Natural killer cell (primary cell): ENCODE results near the gene ANXA2R. TPM values are rescaled to one million over a fixed set of nuclear protein-coding genes. Genes with fewer than 3 reads are reported as not detected.

Source experiments
- ATAC-seq, 3 donors: fragments of 150-1000 bp in 2 of 3; fragments of 200-7000 bp in 1 of 3; cut with Tn5 transposase; 1 replicate in 1 of 3; 2 replicates in 2 of 3; pipeline ENCODE4 v1.10.0; 2021; ENCODE audit warnings: mild to moderate bottlenecking in 2 of 3, moderate library complexity in 2 of 3
- DNase-seq, 2 donors: peaks; one replicate each; pipeline versions ENCODE4 v3.0.0 to v3.0.0-alpha.2; 2013 to 2021; ENCODE audit warnings: mixed read lengths in 1 of 2
- H3K27ac ChIP-seq: one replicate; pipeline ENCODE4 v1.5.1; 2013; ENCODE audit warnings: mild to moderate bottlenecking, low read length
- H3K27me3 ChIP-seq: one replicate; pipeline ENCODE4 v1.6.1; 2013; ENCODE audit warnings: low read length; ENCODE audit not compliant: control insufficient read depth, insufficient read depth
- H3K36me3 ChIP-seq: one replicate; pipeline ENCODE4 v1.6.1; 2013; ENCODE audit warnings: low read length; ENCODE audit not compliant: control insufficient read depth, insufficient read depth
- H3K4me1 ChIP-seq: one replicate; pipeline ENCODE4 v1.6.1; 2013; ENCODE audit warnings: low read length; ENCODE audit not compliant: control insufficient read depth, insufficient read depth
- H3K4me3 ChIP-seq: one replicate; pipeline ENCODE4 v1.5.1; 2013; ENCODE audit warnings: low read length
- H3K9me3 ChIP-seq: one replicate; pipeline ENCODE4 v1.6.1; 2013; ENCODE audit warnings: low read length; ENCODE audit not compliant: control insufficient read depth, insufficient read depth
- H3K27ac Mint-ChIP-seq, 2 donors: one replicate each; pipeline ENCODE4 v1.8.0; 2022; ENCODE audit warnings: mild to moderate bottlenecking in 2 of 2, mixed read lengths in 2 of 2, moderate library complexity in 1 of 2
- H3K27me3 Mint-ChIP-seq, 2 donors: one replicate each; pipeline ENCODE4 v1.8.0; 2022; ENCODE audit warnings: low read depth in 2 of 2, mixed read lengths in 2 of 2
- H3K36me3 Mint-ChIP-seq: one replicate; pipeline ENCODE4 v1.8.0; 2022; ENCODE audit warnings: mixed read lengths
- H3K4me1 Mint-ChIP-seq, 2 donors: one replicate each; pipeline ENCODE4 v1.8.0; 2022; ENCODE audit warnings: mixed read lengths in 2 of 2
- H3K4me3 Mint-ChIP-seq: one replicate; pipeline ENCODE4 v1.8.0; 2022; ENCODE audit warnings: mild to moderate bottlenecking, moderate library complexity, mixed read lengths
- H3K9me3 Mint-ChIP-seq, 2 donors: one replicate each; pipeline ENCODE4 v1.8.0; 2022; ENCODE audit warnings: mixed read lengths in 2 of 2
- WGBS: methylation state at CpG from one replicate; pipeline ENCODE4 v1.1.7; 2013; ENCODE audit warnings: missing lambda C conversion rate; ENCODE audit not compliant: insufficient coverage; 5-methylcytosine and 5-hydroxymethylcytosine counted together
- intact Hi-C: fragments of 100-400 bp; cut with micrococcal nuclease; formaldehyde crosslinking; loops from one replicate; pipeline ENCODE4 v1.14.2; 2022
- total RNA-seq, 4 donors: library from RNA; stranded (reverse); fragments of 120-200 nt in 1 of 4; gene quantifications; one replicate each; pipeline versions ENCODE4 v1.2.3 to v1.2.4, GENCODE V29; 2013 to 2022
- TF ChIP-seq, protein P1 (sequence below): fragments of 200-600 bp; IDR thresholded peaks from one replicate; pipeline ENCODE4 v1.8.0; 2022; ENCODE audit warnings: antibody characterized with exemption

The ANXA2R gene
- total RNA-seq, 3 donors from 2014 or later (not counting 1 experiment from before 2014, with no cell fraction given), result 34.3 to 55.2 (median 38.0) TPM

DNA sequence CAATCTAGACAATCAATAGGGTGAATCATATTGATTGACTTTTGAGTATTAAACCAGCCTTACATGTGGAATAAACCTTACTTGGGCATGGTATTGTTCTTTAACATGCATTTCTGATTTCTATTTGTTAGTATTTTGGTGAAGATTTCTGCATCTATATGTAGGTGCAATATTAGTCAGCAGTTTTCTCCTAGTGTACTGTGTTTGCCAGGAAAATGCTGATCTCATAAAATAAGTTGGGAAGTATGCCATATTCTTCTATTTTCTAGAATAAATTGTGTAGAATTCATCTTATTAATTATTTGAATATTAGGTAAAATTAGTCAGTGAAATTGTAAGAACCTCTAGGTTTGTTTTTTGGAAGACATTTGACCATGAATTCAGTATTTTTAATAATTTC is 38.4 kb downstream of the ANXA2R start:
- Mint-ChIP-seq H3K27ac (no peak overlapping the region), H3K9me3 (no peaks in the 10 kb centered on the region), H3K36me3 (no peaks in the 10 kb centered on the region), H3K4me1 (peaks cover 8 to 12% of the 10 kb centered on the region in 2 donors), H3K27me3 (peaks cover 13 to 19% of the 10 kb centered on the region in 2 donors), H3K4me3 (no peak overlapping the region)
- intact Hi-C loops, result no loop called here
- Histone ChIP-seq H3K4me3 (no peak overlapping the region), H3K4me1 (peaks cover 8% of the 10 kb centered on the region), H3K9me3 (no peaks in the 10 kb centered on the region), H3K36me3 (no peaks in the 10 kb centered on the region), H3K27me3 (peaks cover 11% of the 10 kb centered on the region), H3K27ac (no peak overlapping the region)
- no peak for ATAC-seq
- TF ChIP-seq, protein P1, sequence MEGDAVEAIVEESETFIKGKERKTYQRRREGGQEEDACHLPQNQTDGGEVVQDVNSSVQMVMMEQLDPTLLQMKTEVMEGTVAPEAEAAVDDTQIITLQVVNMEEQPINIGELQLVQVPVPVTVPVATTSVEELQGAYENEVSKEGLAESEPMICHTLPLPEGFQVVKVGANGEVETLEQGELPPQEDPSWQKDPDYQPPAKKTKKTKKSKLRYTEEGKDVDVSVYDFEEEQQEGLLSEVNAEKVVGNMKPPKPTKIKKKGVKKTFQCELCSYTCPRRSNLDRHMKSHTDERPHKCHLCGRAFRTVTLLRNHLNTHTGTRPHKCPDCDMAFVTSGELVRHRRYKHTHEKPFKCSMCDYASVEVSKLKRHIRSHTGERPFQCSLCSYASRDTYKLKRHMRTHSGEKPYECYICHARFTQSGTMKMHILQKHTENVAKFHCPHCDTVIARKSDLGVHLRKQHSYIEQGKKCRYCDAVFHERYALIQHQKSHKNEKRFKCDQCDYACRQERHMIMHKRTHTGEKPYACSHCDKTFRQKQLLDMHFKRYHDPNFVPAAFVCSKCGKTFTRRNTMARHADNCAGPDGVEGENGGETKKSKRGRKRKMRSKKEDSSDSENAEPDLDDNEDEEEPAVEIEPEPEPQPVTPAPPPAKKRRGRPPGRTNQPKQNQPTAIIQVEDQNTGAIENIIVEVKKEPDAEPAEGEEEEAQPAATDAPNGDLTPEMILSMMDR, result no peak
- no peak for DNase-seq

DNA sequence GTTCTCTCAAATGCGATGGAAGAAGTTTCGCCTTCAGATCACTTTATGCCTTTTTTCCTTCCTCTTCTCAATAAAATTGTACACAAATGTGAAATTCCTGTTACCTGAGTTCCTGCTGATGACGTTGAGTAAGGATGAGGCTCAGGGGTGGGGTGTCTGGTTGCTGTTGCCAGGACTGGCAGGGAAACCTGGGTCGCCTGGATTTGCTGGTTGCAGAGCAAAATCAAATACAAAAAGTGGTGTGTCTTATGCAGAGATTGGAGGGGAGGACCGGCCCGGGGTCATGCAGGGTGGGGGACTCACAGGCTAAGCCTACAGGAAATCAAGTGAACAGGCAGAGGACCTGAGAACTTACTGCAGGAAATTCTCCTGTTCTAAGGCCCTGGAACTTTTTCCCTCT is 39.2 kb downstream of the ANXA2R start:
- H3K4me3 Mint-ChIP-seq, result no peak overlapping the region
- DNase-seq, result no peak
- peaks cover 12% of the 10 kb centered on the region for H3K4me1 ChIP-seq
- intact Hi-C loops, result no loop called here
- peaks cover 11% of the 10 kb centered on the region for H3K27me3 ChIP-seq
- H3K27ac Mint-ChIP-seq, result no peak overlapping the region
- peaks cover 13 to 19% of the 10 kb centered on the region in 2 donors for H3K27me3 Mint-ChIP-seq
- H3K4me1 Mint-ChIP-seq, result peaks cover 7 to 8% of the 10 kb centered on the region in 2 donors
- no peaks in the 10 kb centered on the region for H3K9me3 ChIP-seq
- H3K27ac ChIP-seq, result no peak overlapping the region
- H3K36me3 ChIP-seq, result no peaks in the 10 kb centered on the region
- H3K4me3 ChIP-seq, result no peak overlapping the region
- no peak for ATAC-seq
- H3K9me3 Mint-ChIP-seq, result no peaks in the 10 kb centered on the region
- no peaks in the 10 kb centered on the region for H3K36me3 Mint-ChIP-seq
- 66% methylated on average over 4 of the region's 6 CpGs for WGBS
- TF ChIP-seq, protein P1, result no peak

GRCh38 chr5:43000111-43000840 is 39.8 kb downstream of the ANXA2R start:
- ATAC-seq, result peak in 1 of 3 donors; percentile 41
- WGBS, result 40% methylated on average over 38 of the region's 40 CpGs
- H3K36me3 Mint-ChIP-seq, result no peaks in the 10 kb centered on the region
- H3K27me3 Mint-ChIP-seq, result peaks cover 13 to 19% of the 10 kb centered on the region in 2 donors
- H3K4me1 Mint-ChIP-seq, result peaks cover 9 to 11% of the 10 kb centered on the region in 2 donors
- H3K27ac ChIP-seq, result no peak overlapping the region
- no peaks in the 10 kb centered on the region for H3K9me3 ChIP-seq
- peaks cover 17% of the 10 kb centered on the region for H3K4me1 ChIP-seq
- no peak overlapping the region for H3K4me3 ChIP-seq
- peaks cover 11% of the 10 kb centered on the region for H3K27me3 ChIP-seq
- no peak overlapping the region for H3K4me3 Mint-ChIP-seq
- no peaks in the 10 kb centered on the region for H3K9me3 Mint-ChIP-seq
- H3K27ac Mint-ChIP-seq, result no peak overlapping the region
- H3K36me3 ChIP-seq, result no peaks in the 10 kb centered on the region
- TF ChIP-seq, protein P1, result no peak
- no peak for DNase-seq
- intact Hi-C loops, result no loop called here
